SU-DHL-6 (cell line): Measurements from ENCODE around the gene RNF220.

ENCODE experiments used
- CTCF ChIP-seq: fragments of 200-600 bp; sonication (generic); IDR thresholded peaks from one replicate; pipeline ENCODE4 v1.5.1; 2017; ENCODE audit warnings: antibody characterized with exemption, mild to moderate bottlenecking, low read length, moderate library complexity; ENCODE audit not compliant: insufficient read depth, poor library complexity, severe bottlenecking
- EZH2phosphoT487 ChIP-seq: fragments of 200-600 bp; sonication (generic), shearing (Covaris generic); conservative IDR thresholded peaks from 2 replicates; pipeline ENCODE4 v1.6.1; 2018; ENCODE audit warnings: mild to moderate bottlenecking, antibody characterized with exemption, low read length, moderate library complexity, mixed read lengths

- no peak for TF ChIP-seq CTCF
- TF ChIP-seq EZH2phosphoT487 = no peak
Measured at GRCh38 chr1:44585315-44585920, 180.4 kb downstream of the RNF220 start.
